Calu3 (cell line): ENCODE data around the gene GSDME. TPM values are rescaled to one million over a fixed set of nuclear protein-coding genes. Genes with fewer than 3 reads are reported as not detected.

Source experiments
- BruUV-seq: library from RNA; stranded (reverse); fragments of 400-500 nt; replicated peaks from 2 replicates; lab custom pipeline; 2021; lab: Mats Ljungman, UMichigan
- CTCF ChIA-PET: fragments of 300-600 bp; sonication (Branson Sonifier 250); formaldehyde crosslinking; loops from one replicate; lab custom pipeline; 2022; ENCODE audit warnings: antibody characterized with exemption; lab: Charles Lee
- DNase-seq: peaks from one replicate; pipeline ENCODE4 v3.0.0; 2022
- H3K27ac Mint-ChIP-seq: one replicate; pipeline ENCODE4 v1.8.0; 2022; ENCODE audit warnings: mixed read lengths; ENCODE audit not compliant: unreplicated experiment
- H3K27me3 Mint-ChIP-seq: one replicate; pipeline ENCODE4 v1.8.0; 2022; ENCODE audit warnings: mixed read lengths; ENCODE audit not compliant: unreplicated experiment
- H3K36me3 Mint-ChIP-seq: one replicate; pipeline ENCODE4 v1.8.0; 2022; ENCODE audit warnings: mild to moderate bottlenecking, moderate library complexity, mixed read lengths; ENCODE audit not compliant: insufficient read depth, unreplicated experiment
- H3K4me1 Mint-ChIP-seq: one replicate; pipeline ENCODE4 v1.8.0; 2022; ENCODE audit warnings: mild to moderate bottlenecking, low read depth, mixed read lengths; ENCODE audit not compliant: unreplicated experiment
- H3K4me3 Mint-ChIP-seq: one replicate; pipeline ENCODE4 v1.8.0; 2022; ENCODE audit warnings: mild to moderate bottlenecking, low read depth, moderate library complexity, mixed read lengths; ENCODE audit not compliant: unreplicated experiment
- H3K9me3 Mint-ChIP-seq: one replicate; pipeline ENCODE4 v1.8.0; 2022; ENCODE audit warnings: low read depth, mixed read lengths; ENCODE audit not compliant: unreplicated experiment
- intact Hi-C: fragments of 100-400 bp; cut with micrococcal nuclease; formaldehyde crosslinking; loops from one replicate; pipeline ENCODE4 v1.10.0; 2022; ENCODE audit not compliant: unreplicated experiment
- total RNA-seq: library from RNA; stranded (reverse); gene quantifications from 2 replicates; pipeline ENCODE4 v1.2.3, GENCODE V29; 2022
- TF ChIP-seq, protein P1 (sequence below): fragments of 200-600 bp; IDR thresholded peaks from one replicate; pipeline ENCODE4 v1.8.0; 2022; ENCODE audit warnings: antibody characterized with exemption; ENCODE audit not compliant: unreplicated experiment

The GSDME gene
- total RNA-seq, 1 experiment from 2014 or later, result 9.4 TPM

- BruUV-seq, result no TSS peak
- no peak for DNase-seq
- intact Hi-C loops, result no loop called here
- no peak overlapping the region for H3K4me3 Mint-ChIP-seq
- no peaks in the 10 kb centered on the region for H3K9me3 Mint-ChIP-seq
- peaks cover 22% of the 10 kb centered on the region for H3K4me1 Mint-ChIP-seq
- H3K27ac Mint-ChIP-seq, result no peak overlapping the region
- H3K36me3 Mint-ChIP-seq, result peaks cover 23% of the 10 kb centered on the region
- CTCF ChIA-PET, result interaction anchor here (0.8 to 1.0 kb wide), 2 partner anchors 57 to 339 kb away, joined by 3 read pairs; no protein-coding TSS in a partner anchor
- H3K27me3 Mint-ChIP-seq, result no peaks in the 10 kb centered on the region
- TF ChIP-seq, protein P1, sequence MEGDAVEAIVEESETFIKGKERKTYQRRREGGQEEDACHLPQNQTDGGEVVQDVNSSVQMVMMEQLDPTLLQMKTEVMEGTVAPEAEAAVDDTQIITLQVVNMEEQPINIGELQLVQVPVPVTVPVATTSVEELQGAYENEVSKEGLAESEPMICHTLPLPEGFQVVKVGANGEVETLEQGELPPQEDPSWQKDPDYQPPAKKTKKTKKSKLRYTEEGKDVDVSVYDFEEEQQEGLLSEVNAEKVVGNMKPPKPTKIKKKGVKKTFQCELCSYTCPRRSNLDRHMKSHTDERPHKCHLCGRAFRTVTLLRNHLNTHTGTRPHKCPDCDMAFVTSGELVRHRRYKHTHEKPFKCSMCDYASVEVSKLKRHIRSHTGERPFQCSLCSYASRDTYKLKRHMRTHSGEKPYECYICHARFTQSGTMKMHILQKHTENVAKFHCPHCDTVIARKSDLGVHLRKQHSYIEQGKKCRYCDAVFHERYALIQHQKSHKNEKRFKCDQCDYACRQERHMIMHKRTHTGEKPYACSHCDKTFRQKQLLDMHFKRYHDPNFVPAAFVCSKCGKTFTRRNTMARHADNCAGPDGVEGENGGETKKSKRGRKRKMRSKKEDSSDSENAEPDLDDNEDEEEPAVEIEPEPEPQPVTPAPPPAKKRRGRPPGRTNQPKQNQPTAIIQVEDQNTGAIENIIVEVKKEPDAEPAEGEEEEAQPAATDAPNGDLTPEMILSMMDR, result no peak
Measured at GRCh38 chr7:24754906-24755506, 2.3 kb downstream of the GSDME start.

DNA sequence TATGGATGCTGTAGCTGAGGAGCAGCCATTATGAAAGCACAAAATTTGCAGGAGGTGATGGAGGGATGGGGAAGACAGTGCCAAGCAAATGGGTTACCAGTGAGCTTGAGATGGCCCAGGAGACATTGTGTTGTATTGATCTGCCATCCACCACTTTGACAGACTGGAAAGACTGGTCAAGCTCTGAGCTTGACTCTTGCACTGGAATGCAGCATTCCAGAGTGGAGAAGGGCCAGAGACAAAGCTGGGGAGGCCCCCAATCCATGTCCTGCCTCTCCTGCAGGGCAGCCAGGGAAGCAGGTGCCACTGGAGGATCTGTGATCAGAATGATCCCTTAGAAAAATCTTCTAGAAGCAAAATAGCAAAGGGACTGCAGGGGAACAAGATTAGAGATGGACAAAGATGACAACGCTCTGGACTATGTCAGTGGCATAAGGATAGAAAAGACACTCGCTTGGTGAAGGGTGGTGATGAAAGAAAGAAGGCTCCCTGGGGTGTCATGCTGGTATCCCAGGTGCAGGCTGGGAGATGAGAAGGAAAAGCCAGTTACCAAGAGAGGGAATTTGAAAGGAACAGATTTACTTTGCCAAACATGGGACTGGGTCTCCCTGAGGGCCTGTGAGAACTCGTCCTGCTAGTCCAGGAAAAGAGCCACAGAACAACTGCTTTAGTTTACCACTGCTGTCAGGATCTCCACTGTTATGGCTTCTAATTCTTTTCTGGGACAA is 5.0 kb downstream of the GSDME start:
- BruUV-seq, result no TSS peak
- Mint-ChIP-seq H3K27ac (no peak overlapping the region), H3K9me3 (no peaks in the 10 kb centered on the region), H3K4me1 (peaks cover 22% of the 10 kb centered on the region), H3K4me3 (no peak overlapping the region), H3K36me3 (peaks cover 14% of the 10 kb centered on the region), H3K27me3 (no peaks in the 10 kb centered on the region)
- intact Hi-C loops, result no loop called here
- DNase-seq, result no peak
- TF ChIP-seq, protein P1, result no peak
- CTCF ChIA-PET, result interaction anchor here (1.0 kb wide), 1 partner anchor 34 kb away, joined by 3 read pairs; no protein-coding TSS in a partner anchor

DNA sequence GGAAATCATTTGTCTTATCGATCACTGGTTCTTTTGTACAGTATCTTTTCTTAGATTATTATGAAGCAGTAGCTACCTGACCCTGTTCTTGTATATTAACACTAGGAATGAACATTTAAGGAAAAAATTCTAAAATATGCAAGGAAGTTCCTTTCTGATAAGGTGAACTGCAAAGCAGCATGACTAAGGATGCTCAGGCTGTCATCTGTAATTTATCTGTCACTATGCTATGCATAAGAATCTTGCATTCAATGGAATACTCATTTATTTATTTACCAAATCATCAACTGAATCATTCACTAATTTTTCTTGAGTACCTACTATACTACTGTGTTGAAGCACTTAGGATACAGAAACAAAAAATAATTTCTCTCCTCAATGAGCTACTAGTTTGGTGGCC is 5.8 kb downstream of the GSDME start:
- TF ChIP-seq, protein P1, result no peak
- BruUV-seq, result no TSS peak
- Mint-ChIP-seq H3K36me3 (peaks cover 7% of the 10 kb centered on the region), H3K4me3 (no peak overlapping the region), H3K27me3 (no peaks in the 10 kb centered on the region), H3K9me3 (no peaks in the 10 kb centered on the region), H3K27ac (no peak overlapping the region), H3K4me1 (peaks cover 22% of the 10 kb centered on the region)
- CTCF ChIA-PET, result interaction anchor here (0.5 to 1.0 kb wide), 2 partner anchors 34 to 942 kb away, joined by 3 read pairs; no protein-coding TSS in a partner anchor
- DNase-seq, result no peak
- intact Hi-C loops, result no loop called here

DNA sequence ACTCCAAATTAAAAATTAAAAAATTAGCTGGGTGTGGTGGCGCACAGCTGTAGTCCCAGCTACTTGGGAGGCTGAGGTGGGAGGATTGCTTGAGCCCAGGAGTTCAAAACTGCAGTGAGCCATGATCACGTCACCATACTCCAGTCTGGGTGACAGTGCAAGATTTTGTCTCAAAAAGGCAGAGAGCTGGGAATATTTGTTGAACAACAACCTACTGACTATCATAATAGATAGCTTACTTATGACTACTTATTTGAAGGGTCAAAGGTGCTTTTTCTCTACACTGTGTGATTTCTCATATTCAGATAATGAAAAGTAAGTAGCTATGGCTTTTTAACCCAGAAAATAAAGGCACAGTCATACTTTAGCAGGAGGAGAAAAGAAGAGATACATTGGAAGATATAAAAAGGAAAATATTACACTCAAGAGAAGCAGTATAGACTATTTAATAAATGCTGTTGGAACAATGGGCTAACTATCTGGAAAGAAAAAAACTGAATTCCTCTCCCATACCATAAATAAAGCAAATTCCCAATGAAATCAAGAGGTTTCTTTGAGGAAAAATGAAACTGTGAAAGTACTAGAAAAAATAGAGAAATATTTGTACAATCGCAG is 6.7 kb downstream of the GSDME start:
- no peak for DNase-seq
- H3K27ac Mint-ChIP-seq, result no peak overlapping the region
- H3K27me3 Mint-ChIP-seq, result no peaks in the 10 kb centered on the region
- H3K4me3 Mint-ChIP-seq, result no peak overlapping the region
- CTCF ChIA-PET, result interaction anchor here (0.6 kb wide), 1 partner anchor 70 kb away, joined by 3 read pairs; no protein-coding TSS in a partner anchor
- H3K36me3 Mint-ChIP-seq, result no peaks in the 10 kb centered on the region
- no peaks in the 10 kb centered on the region for H3K9me3 Mint-ChIP-seq
- intact Hi-C loops, result no loop called here
- peaks cover 12% of the 10 kb centered on the region for H3K4me1 Mint-ChIP-seq
- no TSS peak for BruUV-seq
- TF ChIP-seq, protein P1, result no peak
